ENCODE data around the gene SMIM33. TPM values are rescaled to one million over a fixed set of nuclear protein-coding genes. Genes with fewer than 3 reads are reported as not detected.

Gene SMIM33
- total RNA-seq, 1 experiment from 2014 or later: not detected

DNA sequence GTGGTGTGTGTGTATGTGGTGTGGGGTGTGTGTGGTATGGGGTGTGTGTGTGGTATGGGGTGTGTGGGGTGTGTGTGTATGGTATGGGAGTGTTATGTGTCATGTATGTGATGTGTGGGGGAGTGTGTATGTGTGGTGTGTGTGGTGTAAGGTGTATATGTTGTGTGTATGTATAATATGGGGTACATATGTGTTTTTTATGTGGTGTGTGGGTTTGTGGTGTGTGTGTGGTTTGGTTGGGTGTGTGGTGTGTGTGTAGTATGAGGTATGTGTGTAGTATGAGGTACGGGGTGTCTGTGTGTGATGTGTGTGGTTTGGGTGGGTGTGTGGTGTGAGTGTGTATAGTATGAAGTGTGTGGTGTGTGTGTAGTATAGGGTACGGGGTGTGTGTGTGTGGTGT lies 19.6 kb upstream of the SMIM33 start:
- no peak for DNase-seq
- H3K27me3 ChIP-seq (ENCODE audit: control insufficient read depth, insufficient read depth, low read length): no peaks in the 10 kb centered on the region
- H3K36me3 ChIP-seq (replicated peaks; ENCODE audit: control insufficient read depth, insufficient read depth, low read length): no peaks in the 10 kb centered on the region
- H3K4me3 ChIP-seq (ENCODE audit: insufficient read depth, low read depth, low read length): no peak overlapping the region

DNA sequence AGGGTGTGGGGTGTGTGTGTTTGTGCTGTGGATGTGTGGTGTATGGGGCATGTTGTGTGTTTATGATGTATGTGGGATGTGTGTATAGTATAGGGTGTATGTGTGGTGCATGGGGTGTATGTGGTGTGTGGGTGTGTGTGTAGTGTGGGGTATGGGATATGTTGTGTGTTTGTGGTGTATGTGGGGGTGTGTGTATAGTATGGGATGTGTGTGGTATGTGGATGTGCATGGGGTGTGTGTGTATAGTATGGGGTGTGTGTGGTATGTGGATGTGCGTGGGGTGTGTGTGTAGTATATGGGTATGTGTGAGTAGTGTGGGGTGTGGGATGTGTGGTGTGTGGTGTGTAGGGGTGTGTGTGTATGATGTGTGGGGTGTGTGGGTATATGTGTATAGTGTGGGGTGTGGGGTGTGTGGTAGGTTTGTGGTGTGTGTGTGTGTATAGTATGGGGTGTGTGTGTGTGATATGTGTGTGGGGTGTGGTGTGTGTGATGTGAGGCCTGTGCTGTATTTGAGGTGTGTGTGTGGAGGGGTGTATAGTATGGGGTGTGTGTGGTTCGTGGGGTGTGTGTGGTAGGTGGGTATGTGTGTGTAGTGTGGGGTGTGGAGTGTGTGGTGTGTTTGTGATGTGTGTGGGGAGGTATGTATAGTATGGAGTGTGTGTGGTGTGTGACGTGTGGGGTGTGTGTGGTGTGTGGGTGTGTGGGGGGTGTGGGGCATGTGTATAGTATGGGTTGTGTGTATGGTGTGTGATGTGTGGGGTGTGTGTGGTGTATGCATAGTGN lies 18.7 kb upstream of the SMIM33 start:
- Histone ChIP-seq H3K36me3 (replicated peaks; ENCODE audit: control insufficient read depth, insufficient read depth, low read length) (no peaks in the 10 kb centered on the region), H3K27me3 (ENCODE audit: control insufficient read depth, insufficient read depth, low read length) (no peaks in the 10 kb centered on the region), H3K4me3 (ENCODE audit: insufficient read depth, low read depth, low read length) (no peak overlapping the region)
- DNase-seq: no peak

DNA sequence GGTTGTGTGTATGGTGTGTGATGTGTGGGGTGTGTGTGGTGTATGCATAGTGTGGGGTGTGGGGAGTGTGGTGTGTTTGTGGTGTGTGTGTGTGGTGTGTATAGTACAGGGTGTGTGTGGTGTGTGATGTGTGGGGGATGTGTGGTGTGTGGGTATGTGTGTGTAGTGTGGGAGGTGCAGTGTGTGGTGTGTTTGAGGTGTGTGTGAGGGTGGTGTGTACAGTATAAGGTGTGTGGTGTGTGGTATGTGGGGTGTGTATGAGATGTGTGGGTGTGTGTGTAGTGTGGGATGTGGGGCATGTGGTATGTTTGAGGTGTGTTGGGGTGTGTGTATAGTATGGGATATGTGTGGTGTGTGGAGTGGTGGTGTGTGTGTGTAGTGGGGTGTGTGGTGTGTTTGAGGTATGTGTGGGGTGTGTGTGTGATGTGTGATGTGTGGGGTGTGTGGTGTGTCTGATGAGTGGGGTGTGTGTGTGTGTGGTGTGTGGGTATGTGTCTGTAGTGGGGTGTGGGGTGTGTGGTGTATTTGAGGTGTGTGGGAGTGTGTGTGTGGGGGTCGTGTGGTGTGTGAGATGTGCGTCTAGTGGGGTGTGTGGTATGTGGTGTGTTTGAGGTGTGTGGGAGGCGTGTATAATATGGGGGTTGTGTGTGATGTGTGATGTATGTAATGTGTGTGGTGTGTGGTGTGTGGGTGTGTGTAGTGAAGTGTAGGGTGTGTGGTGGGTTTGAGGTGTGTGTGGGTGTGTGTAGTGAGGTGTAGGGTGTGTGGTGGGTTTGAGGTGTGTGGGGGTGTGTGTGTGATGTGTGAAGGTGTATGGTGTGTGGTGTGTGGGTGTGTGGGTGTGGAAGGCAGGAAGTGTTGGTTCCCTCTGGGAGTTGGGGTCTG lies 16.9 kb upstream of the SMIM33 start:
- no peaks in the 10 kb centered on the region for H3K36me3 ChIP-seq (replicated peaks; ENCODE audit: control insufficient read depth, insufficient read depth, low read length)
- no peaks in the 10 kb centered on the region for H3K27me3 ChIP-seq (ENCODE audit: control insufficient read depth, insufficient read depth, low read length)
- DNase-seq: no peak
- no peak overlapping the region for H3K4me3 ChIP-seq (ENCODE audit: insufficient read depth, low read depth, low read length)

DNA sequence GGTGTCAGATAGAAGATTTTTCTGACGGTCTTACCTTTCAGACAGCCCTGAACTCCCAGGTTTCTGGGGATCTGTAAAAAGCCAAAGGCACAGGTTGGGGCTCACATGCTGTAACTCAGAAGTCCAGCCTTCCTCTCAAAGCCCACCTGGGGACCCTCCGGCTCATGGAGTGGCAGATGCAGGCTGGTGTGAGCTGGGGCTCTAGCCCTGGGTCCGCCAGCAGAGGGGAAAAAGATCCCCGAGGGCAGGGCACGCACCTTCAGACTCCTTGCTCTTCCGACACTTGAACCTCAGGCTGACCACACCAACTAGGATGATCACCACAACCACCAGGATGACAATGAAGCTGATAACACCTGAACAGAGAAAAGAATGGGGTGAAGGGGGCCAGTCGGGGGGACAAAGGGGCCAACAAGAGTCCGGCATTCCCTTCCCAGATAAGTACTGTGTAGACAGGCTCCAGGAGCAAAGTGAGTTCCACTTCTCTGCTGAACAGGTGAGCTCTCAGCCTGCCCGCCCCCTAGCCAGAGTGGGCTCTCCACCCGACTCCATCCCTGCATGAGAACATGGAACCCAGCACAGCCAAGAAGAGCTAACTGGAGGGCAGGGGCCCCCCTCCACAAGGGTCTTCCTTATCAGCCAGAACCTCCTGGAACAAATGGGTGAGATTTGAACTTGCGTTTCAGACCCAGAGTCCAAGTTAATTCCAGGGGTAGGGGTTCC lies 16.1 kb upstream of the SMIM33 start:
- H3K27me3 ChIP-seq (ENCODE audit: control insufficient read depth, insufficient read depth, low read length): no peaks in the 10 kb centered on the region
- no peak for DNase-seq

DNA sequence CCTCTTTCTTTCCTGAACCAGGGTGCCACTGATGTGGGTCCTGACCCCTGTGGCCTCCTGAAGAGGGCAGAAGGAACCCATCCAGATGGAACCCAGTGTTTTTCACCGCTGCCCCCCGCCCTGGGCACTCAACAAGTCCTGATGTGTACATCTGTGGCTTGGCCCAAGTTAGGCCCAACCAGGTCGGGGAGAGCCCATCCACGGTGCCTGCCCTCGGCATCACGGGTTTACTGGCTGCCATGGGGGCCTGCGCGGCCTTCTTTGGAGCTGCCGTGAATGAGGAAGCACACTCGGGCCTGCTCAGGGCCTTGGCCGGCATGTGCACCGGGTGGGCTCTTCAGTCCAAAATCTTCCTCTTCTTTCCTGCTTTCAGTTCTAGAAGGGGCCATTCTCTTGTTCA lies 14.0 kb upstream of the SMIM33 start:
- no peaks in the 10 kb centered on the region for H3K36me3 ChIP-seq (replicated peaks; ENCODE audit: control insufficient read depth, insufficient read depth, low read length)
- H3K4me3 ChIP-seq (ENCODE audit: insufficient read depth, low read depth, low read length): no peak overlapping the region
- DNase-seq: no peak
- H3K27me3 ChIP-seq (ENCODE audit: control insufficient read depth, insufficient read depth, low read length): no peaks in the 10 kb centered on the region

More for the DNA sequence above, 16.1 kb upstream of the SMIM33 start:
- H3K4me3 ChIP-seq (ENCODE audit: insufficient read depth, low read depth, low read length): no peak overlapping the region
- no peaks in the 10 kb centered on the region for H3K36me3 ChIP-seq (replicated peaks; ENCODE audit: control insufficient read depth, insufficient read depth, low read length)

DNA sequence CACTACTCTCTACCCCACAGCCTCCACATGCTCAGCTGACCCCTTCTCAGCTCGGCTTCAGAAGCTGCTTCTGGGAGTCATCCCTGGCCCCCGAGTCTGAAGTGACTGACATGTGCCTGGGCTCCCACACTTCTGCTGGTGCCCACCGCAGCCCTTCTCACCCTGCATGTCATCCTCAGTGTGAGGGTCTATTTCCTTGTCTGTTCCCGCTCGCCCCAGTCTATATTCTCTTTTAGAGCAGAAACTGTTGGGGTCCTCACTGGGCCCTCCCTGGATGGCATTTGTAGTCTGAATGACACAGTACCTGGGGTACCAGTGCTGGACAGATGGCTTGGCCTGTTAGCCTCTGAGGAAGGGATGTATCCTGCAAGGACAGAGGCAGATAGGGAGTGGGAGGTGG lies 13.6 kb upstream of the SMIM33 start:
- no peak for DNase-seq
- Histone ChIP-seq H3K36me3 (replicated peaks; ENCODE audit: control insufficient read depth, insufficient read depth, low read length) (no peaks in the 10 kb centered on the region), H3K27me3 (ENCODE audit: control insufficient read depth, insufficient read depth, low read length) (no peaks in the 10 kb centered on the region), H3K4me3 (ENCODE audit: insufficient read depth, low read depth, low read length) (no peak overlapping the region)

DNA sequence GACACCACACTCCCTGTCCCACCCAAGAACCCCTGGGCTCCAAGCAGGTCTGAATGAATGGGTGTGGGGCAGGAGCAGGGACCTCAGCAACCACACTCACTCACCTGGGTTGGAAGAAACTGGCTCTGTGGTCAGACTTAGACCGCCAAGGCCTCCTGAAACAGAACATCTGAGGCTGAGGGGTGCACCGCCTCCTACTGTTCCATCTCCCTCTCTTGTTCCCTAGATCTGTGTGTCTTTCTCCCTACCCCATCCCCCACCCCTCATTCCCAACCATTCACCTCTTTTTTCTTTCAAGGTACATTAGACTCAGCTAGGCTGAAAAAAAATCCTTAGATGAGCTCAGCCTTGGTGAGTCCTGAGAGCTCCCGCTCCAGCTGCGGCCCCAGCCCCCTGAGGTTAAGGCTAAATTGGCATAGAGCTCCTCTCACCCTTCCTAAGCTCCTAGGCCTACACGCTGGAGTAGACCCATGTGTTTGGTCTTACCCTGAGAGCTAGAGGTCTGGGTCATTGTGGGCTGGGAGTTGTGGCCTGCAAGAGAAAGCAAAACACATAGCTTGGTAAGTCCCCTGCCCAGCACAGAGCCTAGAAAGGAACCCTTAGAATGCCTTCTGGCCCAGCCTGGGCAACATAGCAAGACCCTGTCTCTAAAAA lies 13.0 kb upstream of the SMIM33 start:
- Histone ChIP-seq H3K4me3 (ENCODE audit: insufficient read depth, low read depth, low read length) (no peak overlapping the region), H3K27me3 (ENCODE audit: control insufficient read depth, insufficient read depth, low read length) (no peaks in the 10 kb centered on the region), H3K36me3 (replicated peaks; ENCODE audit: control insufficient read depth, insufficient read depth, low read length) (no peaks in the 10 kb centered on the region)
- DNase-seq: no peak

DNA sequence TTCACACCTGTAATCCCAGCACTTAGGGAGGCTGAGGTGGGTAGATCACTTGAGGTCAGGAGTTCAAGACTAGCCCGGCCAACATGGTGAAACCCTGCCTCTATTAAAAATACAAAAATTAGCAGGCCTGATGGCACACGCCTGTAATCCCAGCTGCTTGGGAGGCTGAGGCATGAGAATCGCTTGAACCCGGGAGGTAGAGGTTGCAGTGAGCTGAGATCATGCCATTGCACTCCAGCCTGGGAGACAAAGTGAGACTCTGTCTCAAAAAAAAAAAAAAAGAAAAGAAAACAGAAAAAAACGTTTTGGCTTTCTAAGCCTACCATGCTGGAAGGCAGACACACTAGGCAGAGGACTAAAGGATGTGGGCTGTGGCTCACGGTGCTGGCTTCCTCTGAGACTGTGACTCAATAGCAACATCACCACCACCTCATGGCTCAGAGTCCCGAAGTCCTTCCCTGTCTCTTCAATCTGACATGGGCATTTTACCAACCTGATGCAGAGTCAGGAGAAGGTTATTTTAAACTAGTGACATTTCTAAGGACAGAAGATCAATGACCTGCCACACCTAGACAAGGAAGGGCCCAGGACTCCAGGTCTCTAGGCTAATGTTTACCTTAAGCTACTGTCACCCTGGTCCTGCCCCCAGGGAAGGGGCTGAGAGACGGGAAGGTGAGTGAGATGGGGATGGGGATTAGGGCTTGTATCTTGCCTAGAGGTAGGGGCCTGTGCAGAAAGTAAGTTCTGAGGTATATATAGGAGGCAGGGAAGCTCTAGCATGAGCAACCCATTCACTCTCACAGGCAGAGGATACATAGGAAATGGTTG lies 12.0 kb upstream of the SMIM33 start:
- Histone ChIP-seq H3K4me3 (ENCODE audit: insufficient read depth, low read depth, low read length) (no peak overlapping the region), H3K27me3 (ENCODE audit: control insufficient read depth, insufficient read depth, low read length) (no peaks in the 10 kb centered on the region), H3K36me3 (replicated peaks; ENCODE audit: control insufficient read depth, insufficient read depth, low read length) (no peaks in the 10 kb centered on the region)
- DNase-seq: peak; percentile 35

DNA sequence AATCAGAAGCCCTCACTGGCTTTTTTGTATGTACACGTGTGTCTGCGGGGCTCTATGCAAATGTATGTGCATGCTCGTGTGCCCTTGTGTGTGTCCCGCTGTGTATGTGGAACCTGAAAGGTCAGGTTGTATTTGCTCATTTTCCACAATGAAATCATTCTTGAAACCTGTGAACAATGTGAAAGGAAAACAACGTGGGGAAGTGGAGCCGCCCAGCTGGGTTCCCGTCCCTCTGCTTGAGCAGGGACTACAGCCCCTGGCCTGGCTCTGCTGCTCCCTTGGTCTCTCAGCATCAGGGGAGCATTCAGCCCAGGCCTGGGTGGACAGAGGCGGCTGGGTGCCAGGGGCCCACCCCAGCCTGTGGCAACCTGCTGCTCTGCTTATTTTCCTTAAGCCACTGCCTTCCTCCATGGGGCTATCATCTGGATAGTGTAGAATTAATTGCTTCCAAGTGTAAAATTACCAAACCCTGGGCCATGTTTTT lies 11.3 kb upstream of the SMIM33 start:
- Histone ChIP-seq H3K4me3 (ENCODE audit: insufficient read depth, low read depth, low read length) (no peak overlapping the region), H3K36me3 (replicated peaks; ENCODE audit: control insufficient read depth, insufficient read depth, low read length) (no peaks in the 10 kb centered on the region), H3K27me3 (ENCODE audit: control insufficient read depth, insufficient read depth, low read length) (no peaks in the 10 kb centered on the region)
- peak; percentile 44 for DNase-seq

DNA sequence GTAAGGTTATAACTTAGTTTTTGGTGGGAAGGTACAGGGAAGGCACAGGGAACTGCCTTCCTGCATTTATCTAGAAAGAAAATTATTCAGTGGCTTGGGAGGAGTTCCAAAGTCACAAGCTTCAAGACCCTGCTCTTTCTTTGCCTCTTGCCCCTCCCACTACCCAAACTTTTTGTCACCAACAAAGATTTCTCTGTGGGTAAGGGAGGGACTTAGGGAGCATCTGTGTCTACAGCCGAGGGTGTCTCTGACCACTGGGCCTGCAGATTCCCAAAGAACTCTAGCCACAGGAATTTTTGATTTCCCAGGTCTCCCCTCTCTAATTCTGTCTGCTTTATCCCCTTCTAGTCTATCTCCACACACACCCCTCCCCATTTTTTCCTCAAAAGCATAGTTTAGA lies 10.3 kb upstream of the SMIM33 start:
- Histone ChIP-seq H3K36me3 (replicated peaks; ENCODE audit: control insufficient read depth, insufficient read depth, low read length) (no peaks in the 10 kb centered on the region), H3K27me3 (ENCODE audit: control insufficient read depth, insufficient read depth, low read length) (no peaks in the 10 kb centered on the region), H3K4me3 (ENCODE audit: insufficient read depth, low read depth, low read length) (no peak overlapping the region)
- no peak for DNase-seq

DNA sequence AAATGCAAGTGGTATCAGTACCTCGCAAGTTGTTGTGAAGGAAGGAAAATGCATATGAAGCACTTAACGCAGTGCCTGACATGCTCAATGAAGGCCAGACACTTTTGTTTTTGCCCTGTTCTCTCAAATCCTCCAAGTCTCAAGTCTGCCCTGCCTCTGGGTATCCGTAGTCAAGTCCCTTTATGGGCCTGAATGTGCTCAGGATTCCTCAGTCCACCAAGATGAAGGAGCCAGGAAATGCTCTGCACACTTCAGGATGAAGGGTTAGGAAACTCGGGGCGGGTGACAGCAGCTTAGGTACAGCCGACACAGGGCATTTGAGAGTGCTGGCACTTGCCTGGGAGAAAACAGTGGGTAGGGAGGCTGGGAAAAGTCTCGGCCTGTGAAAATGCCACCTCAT lies 9.6 kb upstream of the SMIM33 start:
- no peak for DNase-seq
- Histone ChIP-seq H3K36me3 (replicated peaks; ENCODE audit: control insufficient read depth, insufficient read depth, low read length) (no peaks in the 10 kb centered on the region), H3K27me3 (ENCODE audit: control insufficient read depth, insufficient read depth, low read length) (no peaks in the 10 kb centered on the region), H3K4me3 (ENCODE audit: insufficient read depth, low read depth, low read length) (no peak overlapping the region)

DNA sequence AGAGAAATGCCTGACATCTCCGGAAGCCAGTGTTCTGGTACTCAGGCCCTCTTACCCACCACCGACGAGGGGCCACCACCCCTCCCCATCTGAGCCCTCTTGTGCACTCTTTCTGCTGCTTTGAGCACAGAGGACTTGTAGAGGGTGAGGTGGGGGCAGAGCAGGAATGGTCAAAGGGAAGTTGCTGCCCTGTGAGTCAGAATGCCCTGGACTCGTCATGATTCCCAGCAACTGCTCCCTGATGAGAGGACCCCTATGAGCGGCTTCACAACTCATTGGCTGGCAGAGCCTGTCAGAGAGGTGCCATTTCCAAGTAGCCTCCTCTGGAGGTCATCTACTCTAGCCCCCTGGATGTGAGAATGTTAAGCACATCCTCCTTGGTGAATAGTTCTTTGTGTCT lies 9.1 kb upstream of the SMIM33 start:
- H3K36me3 ChIP-seq (replicated peaks; ENCODE audit: control insufficient read depth, insufficient read depth, low read length): no peaks in the 10 kb centered on the region

DNA sequence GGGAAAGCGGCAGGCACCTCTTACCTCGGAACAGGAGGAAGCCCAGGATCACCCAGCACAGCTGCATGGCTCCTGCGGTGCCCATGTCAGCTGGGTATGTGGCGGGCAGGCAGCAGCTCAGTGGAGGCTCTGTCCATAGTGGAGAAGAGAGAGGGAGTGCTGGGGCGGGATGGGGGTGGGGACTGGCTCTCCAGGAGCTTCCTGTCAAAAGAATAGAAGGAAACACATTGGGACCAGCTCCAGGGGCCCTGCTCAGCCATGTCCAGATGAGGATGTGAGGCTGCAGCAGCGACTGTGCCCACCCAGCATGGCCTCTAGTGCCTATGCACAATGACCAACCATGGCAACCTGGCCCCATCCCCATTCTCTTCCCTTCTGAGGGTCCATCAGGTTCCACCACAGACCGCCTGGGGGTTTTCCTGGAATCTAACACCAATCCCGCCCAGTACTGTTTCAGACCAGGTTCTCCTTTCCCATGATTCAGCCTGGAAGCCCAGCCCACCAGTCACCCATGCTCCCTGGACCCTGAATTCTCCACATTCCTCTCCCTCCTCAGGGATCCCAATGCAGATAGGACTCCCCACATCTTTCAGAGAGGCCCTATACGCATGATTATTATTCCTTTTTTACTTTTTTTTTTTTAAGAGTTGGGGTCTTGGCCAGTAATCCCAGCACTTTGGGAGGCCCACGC lies 8.1 kb upstream of the SMIM33 start, which contains the start of gene ECSCR:
Gene ECSCR, minus strand, starts transcription at position 158 of the 691 bp plus-strand sequence. Its CDS starts 73 bp downstream, at position 85.
- peak; percentile 57 for DNase-seq
- Histone ChIP-seq H3K36me3 (replicated peaks; ENCODE audit: control insufficient read depth, insufficient read depth, low read length) (no peaks in the 10 kb centered on the region), H3K4me3 (ENCODE audit: insufficient read depth, low read depth, low read length) (no peak within 1 kb of the TSS), H3K27me3 (ENCODE audit: control insufficient read depth, insufficient read depth, low read length) (no peaks in the 10 kb centered on the region)

More for the DNA sequence above, 9.1 kb upstream of the SMIM33 start:
- DNase-seq: peak; percentile 32
- H3K27me3 ChIP-seq (ENCODE audit: control insufficient read depth, insufficient read depth, low read length): no peaks in the 10 kb centered on the region
- no peak overlapping the region for H3K4me3 ChIP-seq (ENCODE audit: insufficient read depth, low read depth, low read length)
